ENCODE data around the gene DGKH.
"Not testable (repeated sequence)": the region's sequence is repeated elsewhere in the genome, so short reads cannot be mapped to it uniquely, and the experiment has no call there.

Gene DGKH

DNA sequence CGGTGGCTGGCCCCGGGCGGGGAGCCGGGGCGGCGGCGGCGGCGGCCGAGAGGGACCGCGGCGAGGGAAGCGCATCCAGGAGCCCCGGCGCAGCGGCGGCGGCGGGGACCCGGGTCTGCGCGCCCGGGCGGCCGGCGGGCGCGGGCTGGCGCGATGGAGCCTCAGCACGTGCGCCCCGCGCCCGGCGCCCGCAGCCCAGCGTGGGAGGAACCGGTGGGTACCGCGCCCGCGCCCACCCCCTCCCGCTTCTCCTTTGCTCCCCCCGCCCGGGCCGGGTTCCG, 7.8 kb upstream of the DGKH start:
- DNase-seq, result no peak

DNA sequence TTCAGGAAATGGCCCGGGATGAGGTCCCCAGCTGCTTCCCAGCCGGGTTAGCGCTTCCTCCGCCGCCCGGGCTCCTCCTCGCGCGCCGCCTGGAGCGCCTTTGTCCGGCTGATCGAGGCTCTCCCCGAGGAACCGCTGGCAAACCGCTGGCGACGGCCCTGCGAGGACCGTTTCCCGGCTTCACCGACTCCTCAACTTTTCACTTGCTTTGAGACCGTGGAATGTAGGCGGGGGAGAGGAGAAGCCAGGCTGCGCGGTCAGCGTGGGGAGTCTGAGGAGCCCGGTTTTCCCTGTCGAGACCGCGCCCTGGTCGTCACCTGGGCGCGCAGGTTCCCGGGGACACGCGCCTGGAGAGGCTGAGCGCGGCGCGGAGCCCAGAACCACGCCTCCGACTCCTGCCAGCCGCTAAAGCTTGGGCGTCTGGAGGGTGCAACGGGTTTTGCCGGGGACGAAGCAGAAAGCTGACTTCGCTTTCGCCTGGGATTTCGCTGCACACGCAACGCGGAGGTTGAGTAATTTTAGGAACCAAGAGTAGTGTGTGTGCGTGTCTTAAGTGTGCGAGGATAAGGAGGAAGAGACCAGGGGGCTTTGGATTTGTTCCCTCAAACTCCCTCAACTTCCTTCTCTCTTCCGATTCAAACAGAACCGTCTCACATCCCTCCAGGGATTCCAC, 7.3 kb upstream of the DGKH start:
- DNase-seq, result peak; percentile 65

DNA sequence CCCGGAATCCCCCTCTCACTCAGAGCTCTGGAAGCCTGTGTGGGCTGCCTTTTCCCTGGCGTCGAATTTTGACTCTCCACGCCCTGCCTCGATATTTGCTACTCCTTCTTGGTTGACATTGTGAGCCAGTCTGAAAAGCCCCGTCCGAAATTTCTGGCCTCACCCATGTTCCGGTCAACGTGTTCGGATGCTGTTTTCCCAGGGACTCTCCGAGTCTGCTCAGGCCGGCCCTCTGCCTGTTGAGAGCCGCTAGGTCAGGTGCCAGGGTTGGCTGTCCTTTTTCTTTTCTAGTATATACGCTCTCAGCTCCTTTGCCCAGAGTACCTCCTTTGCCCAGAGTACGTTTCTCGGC, 6.8 kb upstream of the DGKH start:
- peak; percentile 55 for DNase-seq

DNA sequence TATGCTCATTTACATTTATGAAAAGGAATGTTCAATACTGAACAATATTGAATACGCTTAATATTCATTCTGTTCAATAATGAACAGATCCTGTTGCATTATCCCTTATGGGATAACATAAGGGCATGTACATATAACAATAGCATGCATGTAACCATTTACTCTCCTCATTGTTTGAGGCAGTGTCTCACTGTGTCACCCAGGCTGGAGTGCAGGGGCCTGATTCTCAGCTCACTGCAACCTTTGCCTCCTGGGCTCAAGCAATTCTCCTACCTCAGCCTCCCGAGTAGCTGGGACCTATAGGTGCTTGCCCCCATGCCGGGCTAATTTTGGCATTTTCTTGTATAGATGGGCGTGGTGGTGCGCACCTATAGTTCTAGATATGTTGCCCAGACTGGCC, 4.8 kb upstream of the DGKH start:
- no peak for DNase-seq

DNA sequence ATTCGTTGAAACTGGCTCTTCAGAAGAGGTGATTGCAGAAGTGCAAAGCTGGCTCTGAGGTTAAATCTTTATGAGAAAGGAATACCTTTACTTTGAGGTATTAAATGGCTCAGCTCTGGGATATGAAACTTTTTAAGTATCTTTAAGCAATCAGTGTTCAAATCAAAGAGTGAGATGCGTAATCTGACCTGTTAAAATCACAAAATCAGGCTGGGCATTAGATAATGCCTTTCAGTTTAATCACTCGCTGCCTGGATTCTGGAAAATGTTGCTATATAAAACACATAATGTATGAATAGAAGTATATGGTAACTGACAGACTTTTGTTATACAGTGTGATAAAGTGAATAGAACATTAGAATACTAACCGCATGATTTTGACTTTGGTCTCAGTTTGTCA, 2.0 kb upstream of the DGKH start:
- DNase-seq, result no peak

DNA sequence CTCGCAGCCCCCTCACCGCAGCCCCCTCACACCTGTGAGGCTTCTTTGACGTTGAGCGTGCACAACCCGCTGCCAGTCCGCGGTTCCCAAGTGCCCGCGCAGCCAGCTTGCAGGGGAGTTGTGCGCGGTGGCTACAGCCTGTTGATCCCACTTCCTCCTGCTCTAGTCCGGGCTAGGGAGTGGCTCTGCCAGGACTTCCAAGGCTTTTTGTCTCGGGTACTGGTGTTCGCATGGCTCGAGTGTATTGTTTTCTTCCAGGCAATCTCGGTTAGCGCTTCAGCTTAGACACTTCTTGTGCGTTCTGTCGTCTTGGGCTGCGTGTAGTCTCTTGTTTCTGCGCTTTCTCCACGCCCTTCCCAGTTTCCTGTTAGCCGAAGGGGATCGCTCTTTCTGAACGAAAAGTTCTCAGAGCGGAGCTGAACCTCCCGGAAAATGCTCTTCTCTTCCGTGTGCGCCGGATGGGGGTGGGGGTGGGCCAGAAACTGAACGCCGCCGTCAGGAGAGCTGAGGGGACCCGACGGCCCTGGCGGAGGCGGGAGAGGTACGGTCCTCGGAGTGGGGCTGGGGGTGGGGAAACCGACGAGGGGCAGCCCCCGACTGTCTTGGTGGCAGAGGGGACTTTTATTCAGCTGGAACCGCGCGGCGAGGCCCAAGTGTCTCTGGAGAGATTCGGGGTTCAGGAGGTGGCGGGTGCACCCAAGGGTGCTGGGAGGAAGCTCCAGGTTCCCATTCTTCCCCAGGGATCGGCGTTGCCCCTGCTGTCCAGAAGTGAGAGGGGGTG, 697 bp upstream of the DGKH start:
- peak; percentile 42 for DNase-seq

DNA sequence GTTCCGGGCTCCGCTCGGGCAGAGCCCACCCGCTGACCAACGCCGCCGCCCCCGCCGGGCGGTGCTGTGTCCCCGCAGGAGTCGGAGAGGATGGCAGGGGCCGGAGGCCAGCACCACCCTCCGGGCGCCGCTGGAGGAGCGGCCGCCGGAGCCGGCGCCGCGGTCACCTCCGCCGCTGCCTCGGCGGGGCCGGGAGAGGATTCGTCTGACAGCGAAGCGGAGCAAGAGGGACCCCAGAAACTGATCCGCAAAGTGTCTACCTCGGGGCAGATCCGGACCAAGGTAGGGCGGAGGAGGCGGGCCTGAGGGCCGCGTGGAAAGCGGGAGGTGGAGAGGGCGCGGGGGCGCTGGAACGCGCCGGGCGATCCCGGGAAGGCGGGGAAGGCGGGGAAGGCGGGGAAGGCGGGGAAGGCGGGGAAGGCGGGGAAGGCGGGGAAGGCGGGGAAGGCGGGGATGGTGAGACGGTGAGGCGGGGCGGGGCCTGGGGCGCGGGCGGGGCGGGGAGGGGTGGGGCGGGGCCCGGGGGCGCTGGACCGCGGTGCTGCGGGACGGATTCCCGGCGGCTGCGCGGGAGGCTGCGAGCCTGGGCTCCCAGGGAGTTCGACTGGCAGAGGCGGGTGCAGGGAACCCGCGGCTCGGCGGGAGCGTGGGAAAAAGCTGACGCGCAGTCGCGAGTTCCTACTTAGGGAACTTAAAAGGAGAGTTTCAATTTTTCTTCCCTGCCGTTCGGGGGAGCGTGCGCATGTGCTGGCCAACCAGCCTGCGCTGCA, 421 bp downstream of the DGKH start:
- peak; percentile 70 for DNase-seq

DNA sequence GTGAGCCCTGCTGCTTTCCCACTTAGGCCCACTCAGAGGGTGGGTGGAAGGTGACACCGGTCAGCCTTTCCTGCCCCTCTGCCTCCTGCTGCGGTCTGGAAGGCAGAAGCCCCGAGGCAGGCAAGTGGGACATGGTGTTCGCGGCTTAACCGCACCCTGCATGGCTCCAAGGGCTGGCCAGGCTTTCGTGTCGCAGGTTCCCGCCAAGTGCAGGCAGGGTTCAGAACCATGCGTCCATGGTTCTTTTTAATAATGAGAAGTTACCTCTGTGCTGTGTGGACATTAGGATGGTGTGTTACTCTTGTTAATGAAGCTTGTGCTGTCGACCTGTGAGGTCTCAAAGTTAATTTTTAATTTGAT, 986 bp downstream of the DGKH start:
- no peak for DNase-seq

DNA sequence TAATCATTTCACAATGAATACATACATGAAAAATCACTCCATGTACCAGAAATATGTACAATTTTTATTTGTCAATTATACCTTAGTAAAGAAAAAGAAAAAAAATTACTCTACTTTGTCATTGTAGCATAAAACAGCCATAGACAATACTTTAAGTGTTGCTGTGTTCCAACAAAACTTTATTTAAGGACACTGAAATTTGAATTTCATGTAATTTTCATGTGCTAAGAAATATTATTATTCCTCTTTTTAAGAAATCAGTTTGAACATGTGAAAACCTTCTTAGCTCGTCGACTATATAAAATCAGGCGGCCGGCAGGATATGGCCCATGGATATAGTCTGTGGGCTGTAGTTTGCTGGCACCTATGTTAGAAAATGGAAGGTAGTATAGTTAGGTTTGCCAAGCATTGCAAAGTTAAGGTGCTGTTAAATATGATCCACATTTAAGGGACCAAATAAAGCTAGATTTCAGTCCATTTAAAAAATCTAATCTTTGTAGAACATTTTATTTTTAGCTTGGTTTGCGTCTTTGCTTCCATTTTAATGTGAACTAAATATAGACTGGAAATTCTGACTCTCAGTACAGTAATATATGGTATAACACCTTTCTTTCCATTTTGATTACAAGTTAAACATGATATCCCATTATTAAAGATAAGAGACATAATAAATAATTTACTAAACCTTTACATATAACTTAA, 6.5 kb downstream of the DGKH start:
- no peak for DNase-seq

DNA sequence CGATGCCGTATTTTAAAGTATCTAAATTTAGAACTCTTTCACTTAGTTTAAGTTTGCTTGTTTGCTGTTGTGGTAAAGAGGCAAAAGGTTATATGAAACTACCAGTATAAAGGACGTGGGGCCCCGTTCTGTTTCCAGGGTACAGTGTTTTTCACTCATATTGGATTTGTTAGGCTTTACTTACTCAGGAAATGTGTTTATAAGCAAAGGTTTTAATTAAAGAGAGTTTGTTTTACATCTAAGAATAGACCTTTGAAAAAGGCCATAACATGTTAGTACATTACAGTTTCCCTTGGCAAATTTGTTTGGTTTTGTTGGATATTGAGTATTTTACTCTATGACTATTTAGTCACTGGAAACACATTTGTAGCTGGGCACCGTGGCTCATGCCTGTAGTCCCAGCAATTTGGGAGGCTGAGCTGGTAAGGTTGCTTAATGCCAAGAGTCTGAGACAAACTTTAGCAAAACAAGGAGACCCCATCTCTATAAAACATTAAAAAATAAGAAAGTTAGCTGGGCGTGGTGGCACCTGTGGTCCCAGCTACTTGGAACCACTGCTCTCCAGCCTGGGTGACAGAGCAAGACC, 7.1 kb downstream of the DGKH start:
- DNase-seq, result no peak

DNA sequence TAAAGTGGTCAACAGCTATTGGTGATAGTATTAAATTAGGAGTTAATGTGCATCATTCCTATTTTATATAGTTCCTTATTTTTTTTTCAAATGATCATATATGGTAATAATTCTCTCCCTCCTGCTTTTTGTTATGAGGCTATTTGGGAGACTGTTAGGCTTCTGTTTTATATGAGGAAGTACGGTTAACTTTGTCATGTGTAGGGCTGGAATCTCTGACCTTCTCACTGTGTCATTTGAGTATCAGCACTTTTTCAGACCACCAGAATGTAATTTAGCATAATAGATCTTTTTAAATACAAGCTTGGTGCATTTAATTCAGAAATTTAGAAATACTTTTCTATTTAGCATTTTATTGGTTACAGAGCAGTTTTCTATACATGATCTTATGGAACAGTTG, 7.7 kb downstream of the DGKH start:
- DNase-seq, result no peak

DNA sequence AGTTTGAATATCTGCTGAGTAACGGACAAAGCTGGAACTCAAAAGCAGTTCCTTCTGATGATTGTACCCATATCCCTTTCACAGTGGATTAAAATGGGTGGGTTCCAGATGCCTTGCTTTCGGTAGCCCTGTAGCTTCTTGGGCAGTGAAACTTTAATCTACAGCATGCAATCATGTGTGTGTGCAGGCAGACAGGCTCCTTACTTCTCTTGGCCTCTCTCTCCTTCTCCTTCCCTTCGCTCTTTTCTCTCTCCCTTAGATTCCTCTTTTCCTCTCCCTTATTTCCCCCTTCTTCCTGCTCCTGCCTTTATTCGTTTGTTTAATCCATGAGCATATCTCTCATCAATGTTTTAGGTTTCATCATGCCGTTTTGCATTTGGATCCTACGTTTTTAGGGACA, 8.1 kb downstream of the DGKH start:
- no peak for DNase-seq

DNA sequence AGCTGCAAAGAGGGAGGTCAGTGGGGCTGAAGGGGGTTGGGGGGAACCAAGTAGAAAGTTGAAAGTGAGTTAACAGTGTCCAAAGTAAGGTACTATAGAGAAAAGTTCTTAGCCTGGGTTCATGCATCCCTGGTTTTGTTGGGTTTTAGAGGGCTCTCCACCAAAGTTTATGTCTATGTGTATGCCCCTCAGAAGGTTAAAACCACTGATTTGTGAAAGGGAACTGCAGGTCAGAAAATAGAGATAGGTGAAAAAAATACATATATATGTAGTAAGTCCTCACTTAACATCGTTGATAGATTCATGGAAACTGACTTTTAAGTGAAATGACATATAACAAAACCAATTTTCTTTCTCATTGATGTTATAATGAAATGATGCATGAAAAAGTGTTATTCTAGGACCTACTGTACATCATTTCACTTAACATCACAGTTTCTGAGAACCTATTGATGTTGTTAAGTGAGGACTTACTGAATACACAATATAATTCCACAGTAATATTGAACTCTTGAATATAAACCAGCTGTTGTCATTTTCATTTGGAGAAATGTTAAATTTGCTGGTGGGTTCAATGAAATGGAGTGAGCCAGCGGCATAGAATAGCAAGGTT, 9.6 kb downstream of the DGKH start:
- DNase-seq, result no peak

DNA sequence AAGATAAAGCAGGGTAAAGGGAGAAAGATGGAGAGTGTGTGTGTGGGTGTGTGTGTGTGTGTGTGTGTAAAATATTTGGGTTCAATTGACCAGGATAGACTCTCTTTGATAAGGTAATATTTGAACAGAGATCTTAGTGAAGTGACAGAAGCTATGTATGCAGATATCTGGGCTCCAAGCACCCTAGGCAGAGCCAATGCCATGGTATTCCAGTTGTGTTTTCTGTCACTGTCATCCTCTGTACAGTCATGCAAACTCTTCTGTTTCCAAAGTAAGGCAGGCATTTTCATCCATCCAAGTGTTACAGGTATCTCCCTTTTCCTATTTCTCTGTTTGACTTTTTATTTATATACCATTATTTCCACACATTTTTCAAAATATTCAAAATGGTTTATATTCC, 13.5 kb downstream of the DGKH start:
- DNase-seq, result no peak

DNA sequence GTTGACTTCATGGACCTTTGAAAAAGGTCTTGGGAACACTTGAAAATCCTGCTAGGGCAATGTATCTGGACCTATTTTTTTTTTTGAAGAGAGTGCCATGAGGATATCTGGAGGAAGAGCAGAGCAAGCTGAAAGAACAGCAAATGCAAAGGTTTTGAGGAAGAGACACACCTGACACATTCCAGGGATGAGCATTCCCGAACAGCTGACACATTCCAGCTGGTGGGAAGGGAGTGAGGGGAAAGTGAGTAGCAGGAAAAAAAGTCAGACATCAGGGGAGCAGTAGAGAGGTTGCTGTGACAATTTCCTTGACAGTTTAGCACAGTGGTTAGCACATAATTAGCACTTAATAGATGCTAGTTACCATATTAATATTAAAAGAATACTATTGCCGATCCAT, 14.7 kb downstream of the DGKH start:
- DNase-seq, result no peak

DNA sequence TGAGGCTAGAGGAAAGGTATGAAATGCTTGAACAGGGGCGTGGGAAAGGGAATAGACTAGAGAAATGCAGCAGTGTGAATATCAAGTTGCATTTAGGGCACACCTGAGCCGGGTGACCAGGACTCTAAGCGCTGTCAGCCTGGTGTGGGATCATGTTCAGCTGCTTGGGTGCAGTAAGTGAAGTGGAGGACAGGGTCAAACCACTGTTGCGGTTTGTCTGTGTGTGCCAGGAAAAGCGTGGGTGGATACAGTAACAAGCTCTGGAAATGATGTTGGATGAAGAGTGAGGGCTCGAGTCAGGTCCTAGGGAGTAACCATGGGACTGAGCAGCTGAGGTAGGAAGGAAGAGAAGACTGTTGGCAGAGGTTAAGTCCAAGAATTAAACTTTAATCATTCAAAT, 15.8 kb downstream of the DGKH start:
- no peak for DNase-seq

DNA sequence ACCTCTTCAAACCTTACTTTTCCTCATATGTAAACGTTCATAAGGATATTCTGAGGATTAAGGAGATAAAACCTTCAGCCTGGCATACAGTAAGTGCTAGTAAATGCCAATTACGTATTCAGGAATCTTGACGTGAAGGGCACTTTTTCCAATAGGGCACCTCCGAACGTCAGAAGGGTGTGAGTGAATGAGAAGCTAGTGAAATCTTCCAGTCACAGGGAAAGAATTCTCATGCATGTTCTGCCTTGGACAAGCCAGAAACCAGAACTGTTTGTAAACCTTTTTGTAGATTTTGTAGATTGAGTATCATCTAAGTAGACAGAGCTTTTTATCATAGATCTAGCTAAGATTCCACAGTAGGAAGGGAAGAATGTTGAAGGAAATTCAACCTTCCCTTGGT, 16.5 kb downstream of the DGKH start:
- no peak for DNase-seq

DNA sequence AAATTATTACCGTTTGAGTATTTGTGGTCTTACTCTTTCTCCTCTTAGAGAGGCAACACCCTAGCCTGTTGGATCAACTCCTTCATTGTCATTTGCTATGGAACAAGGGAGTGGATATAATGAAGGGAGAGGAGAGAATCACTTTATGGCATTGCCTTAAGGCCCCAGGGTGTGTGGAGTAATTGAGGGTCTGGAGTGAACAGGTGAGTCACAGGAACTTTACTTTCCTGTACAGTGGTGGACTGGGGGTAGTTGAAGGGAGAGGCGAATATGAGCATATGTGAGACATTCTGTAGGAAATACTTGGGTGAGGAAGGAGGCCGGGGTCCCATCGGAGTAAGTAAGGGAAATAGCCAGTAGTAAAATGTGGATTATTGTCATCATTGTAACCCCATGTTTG, 17.0 kb downstream of the DGKH start:
- no peak for DNase-seq

DNA sequence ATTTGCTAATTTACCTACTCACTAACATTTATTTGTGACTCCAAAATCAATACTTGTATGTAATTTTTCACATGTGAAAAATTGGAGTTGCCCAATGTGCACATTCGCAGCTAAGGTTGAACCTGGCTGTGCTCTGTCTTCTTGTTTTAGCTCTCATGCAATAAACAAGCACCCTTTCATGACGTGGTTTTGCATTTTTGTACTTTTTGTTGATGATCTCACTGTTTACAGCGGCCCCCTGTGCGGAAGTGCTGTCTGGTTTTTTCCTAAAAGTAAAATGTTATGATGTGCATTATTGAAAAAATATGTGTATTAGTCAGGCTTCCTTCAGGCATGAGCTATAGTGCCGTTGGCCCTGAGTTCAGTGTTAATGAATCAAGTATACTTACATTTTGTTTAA, 18.1 kb downstream of the DGKH start:
- no peak for DNase-seq

DNA sequence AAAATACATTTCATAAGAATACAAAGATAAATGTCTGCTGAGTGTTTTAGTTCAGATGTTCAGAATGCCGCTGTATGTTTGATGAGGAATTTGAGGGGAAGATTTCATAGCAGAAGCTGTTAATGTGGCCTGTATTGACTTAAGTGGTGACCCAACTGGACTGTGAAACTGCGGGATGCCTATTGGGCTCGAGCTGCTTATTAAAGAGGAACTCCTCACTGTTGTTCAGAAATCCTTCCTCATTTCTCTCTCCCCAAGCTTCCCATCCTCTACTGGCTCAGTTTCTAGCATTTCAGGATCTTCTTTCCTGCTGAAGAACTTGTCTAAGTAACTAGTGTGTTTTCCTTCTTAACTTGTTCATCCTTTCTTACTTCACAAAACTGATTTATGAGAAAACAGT, 20.4 kb downstream of the DGKH start:
- no peak for DNase-seq

DNA sequence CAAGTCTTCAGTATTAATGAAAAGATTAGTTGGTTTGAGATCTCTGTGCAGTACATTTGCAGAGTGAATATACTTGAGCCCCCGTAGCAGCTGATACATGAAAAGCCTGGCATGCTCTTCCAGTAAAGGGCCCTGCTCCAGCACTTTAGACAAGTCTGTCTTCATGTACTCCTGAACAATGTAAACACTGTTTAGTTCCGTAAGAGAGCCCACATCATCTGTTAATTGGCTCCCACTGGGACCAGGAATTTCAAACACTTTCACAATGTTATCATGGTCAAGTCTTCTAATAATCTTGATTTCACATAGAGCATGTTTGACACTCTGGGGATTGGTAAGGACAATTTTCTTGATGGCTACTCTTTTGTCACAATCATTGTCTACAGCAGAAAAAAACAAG, 22.2 kb downstream of the DGKH start:
- DNase-seq, result not testable (repeated sequence)

DNA sequence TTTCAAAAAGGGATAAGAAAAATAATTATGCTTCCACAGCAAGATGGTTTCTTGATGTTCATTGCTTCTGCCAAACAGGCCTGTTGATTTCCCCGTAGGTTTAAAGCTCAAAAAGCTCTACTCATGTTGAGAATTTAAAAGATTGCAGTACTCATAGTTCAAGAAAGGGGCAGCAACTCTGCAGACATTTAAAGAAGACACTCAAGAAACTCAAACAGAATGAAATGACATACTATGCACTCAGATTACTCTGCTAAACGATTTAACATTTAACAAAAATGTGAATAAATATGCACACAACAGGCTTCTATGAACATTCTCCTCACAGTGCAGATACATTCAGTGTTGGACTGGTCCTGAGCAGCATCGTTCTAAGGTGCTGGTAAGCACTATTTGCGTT, 22.7 kb downstream of the DGKH start:
- DNase-seq, result not testable (repeated sequence)
